ENCODE data around the gene SAYSD1. TPM values are rescaled to one million over a fixed set of nuclear protein-coding genes. Genes with fewer than 3 reads are reported as not detected.

SAYSD1 gene
- total RNA-seq, 2 experiments from 2014 or later = 13.4 to 14.2 TPM

GRCh38 chr6:39065561-39065960, 49.4 kb downstream of the SAYSD1 start:
- POLR2A ChIA-PET = no interaction called here
- peaks cover 19% of the 10 kb centered on the region for H3K27me3 Mint-ChIP-seq
- ATAC-seq (ENCODE audit: low read depth) = no peak
- H3K4me1 Mint-ChIP-seq = no peaks in the 10 kb centered on the region
- H3K27ac Mint-ChIP-seq = no peak overlapping the region
- H3K4me3 Mint-ChIP-seq = no peak overlapping the region
- H3K36me3 Mint-ChIP-seq = no peaks in the 10 kb centered on the region
- H3K9me3 Mint-ChIP-seq = no peaks in the 10 kb centered on the region
- no peak for DNase-seq

- peaks cover 15% of the 10 kb centered on the region for H3K27me3 Mint-ChIP-seq
- H3K4me3 Mint-ChIP-seq = no peak overlapping the region
- no peaks in the 10 kb centered on the region for H3K4me1 Mint-ChIP-seq
- no peak overlapping the region for H3K27ac Mint-ChIP-seq
- no peaks in the 10 kb centered on the region for H3K9me3 Mint-ChIP-seq
- no peaks in the 10 kb centered on the region for H3K36me3 Mint-ChIP-seq
- POLR2A ChIA-PET = no interaction called here
- DNase-seq (no peak), ATAC-seq (ENCODE audit: low read depth) (no peak)
These were observed 51.5 kb downstream of the SAYSD1 start for GRCh38 chr6:39063526-39063925.

GRCh38 chr6:39062014-39062740, 52.8 kb downstream of the SAYSD1 start:
- Mint-ChIP-seq H3K4me3 (no peak overlapping the region), H3K27ac (no peak overlapping the region), H3K27me3 (peaks cover 6% of the 10 kb centered on the region), H3K9me3 (no peaks in the 10 kb centered on the region), H3K36me3 (no peaks in the 10 kb centered on the region), H3K4me1 (no peaks in the 10 kb centered on the region)
- POLR2A ChIA-PET = no interaction called here
- no peak for DNase-seq
- ATAC-seq (ENCODE audit: low read depth) = no peak

DNA sequence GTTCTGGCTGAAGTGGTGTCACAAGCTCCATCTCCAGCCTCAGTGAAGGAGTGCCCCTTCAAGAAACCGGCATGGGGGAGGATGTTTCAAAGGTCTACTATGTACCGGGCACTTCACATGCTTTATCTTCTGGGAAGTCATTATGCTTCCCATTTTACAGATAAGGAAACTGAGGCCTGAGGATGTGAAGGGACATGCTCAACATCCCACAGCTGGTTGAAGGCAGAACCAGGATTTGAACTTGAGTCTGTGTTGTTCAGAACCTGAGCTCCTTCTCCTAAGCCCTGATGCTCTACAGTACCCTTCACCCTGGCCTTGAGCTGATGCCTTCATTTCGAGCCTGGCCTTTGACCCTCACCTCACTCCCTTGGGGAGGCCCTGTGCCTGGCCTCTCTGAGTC, 53.4 kb downstream of the SAYSD1 start:
- Mint-ChIP-seq H3K4me3 (no peak overlapping the region), H3K4me1 (no peaks in the 10 kb centered on the region), H3K9me3 (no peaks in the 10 kb centered on the region), H3K27me3 (peaks cover 6% of the 10 kb centered on the region), H3K27ac (no peak overlapping the region), H3K36me3 (no peaks in the 10 kb centered on the region)
- POLR2A ChIA-PET = no interaction called here
- DNase-seq (no peak), ATAC-seq (ENCODE audit: low read depth) (no peak)

DNA sequence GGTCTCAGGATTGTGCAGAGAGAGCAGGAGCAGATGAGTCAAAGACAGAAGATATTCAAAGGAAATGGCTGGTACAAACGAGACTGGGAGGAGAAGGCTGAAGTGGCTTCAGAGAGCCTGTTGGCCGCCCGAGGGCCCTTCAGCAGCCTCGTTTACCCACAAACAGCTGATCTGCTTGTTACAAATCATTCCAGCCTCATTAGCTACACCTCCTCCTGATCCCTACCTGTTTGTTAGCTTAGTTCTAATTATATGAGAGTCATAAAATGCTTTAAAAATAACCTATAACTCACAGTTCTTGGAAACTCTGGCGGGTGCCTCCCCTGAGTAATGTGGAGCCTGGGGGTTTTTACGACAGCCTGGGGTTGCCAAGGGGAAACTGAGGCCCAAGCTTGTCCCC, 53.8 kb downstream of the SAYSD1 start:
- Mint-ChIP-seq H3K36me3 (no peaks in the 10 kb centered on the region), H3K9me3 (no peaks in the 10 kb centered on the region), H3K27ac (no peak overlapping the region), H3K4me1 (no peaks in the 10 kb centered on the region), H3K27me3 (peaks cover 6% of the 10 kb centered on the region), H3K4me3 (no peak overlapping the region)
- no peak for ATAC-seq (ENCODE audit: low read depth)
- DNase-seq = no peak
- POLR2A ChIA-PET = no interaction called here

DNA sequence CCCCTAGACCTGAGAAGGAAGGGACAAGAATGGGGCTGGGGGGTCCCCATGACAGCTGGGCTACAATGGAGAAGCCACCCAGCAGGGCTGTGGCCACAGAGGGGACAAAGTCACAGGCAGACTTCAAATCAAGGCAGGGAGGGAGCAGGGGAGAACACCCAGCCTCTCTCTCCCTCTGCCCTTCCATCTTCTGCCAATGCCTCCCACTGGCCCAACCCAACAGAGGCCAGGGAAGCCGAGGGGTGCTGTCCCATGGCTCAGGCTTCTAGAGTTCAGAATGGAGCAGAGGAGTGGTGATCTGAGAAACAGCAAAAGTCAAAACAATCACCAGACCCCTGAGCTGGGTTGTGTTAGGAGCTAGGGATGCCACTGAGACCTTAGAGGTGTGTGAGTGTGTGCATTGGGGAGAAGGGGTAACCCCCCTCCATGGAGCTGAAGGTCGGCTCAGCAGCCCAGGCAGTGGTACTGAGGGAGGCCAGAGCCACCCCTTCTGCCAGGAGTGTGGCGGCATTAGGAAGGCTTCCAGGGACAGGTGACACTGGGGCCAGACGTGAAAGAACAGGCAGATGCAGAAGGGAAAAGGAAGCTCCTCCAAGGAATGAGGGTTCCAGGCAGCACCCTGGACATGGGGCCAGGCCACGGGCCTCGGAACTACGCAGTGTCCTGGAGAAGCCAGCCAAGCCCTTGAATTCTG, 54.4 kb downstream of the SAYSD1 start:
- H3K27me3 Mint-ChIP-seq = peaks cover 6% of the 10 kb centered on the region
- no peaks in the 10 kb centered on the region for H3K4me1 Mint-ChIP-seq
- H3K36me3 Mint-ChIP-seq = no peaks in the 10 kb centered on the region
- H3K4me3 Mint-ChIP-seq = no peak overlapping the region
- DNase-seq (no peak), ATAC-seq (ENCODE audit: low read depth) (no peak)
- POLR2A ChIA-PET = no interaction called here
- no peaks in the 10 kb centered on the region for H3K9me3 Mint-ChIP-seq
- H3K27ac Mint-ChIP-seq = no peak overlapping the region

GRCh38 chr6:39059496-39060310, 55.3 kb downstream of the SAYSD1 start:
- no peak overlapping the region for H3K27ac Mint-ChIP-seq
- H3K27me3 Mint-ChIP-seq = peaks cover 6% of the 10 kb centered on the region
- no peaks in the 10 kb centered on the region for H3K9me3 Mint-ChIP-seq
- no peaks in the 10 kb centered on the region for H3K4me1 Mint-ChIP-seq
- no peak for ATAC-seq (ENCODE audit: low read depth)
- POLR2A ChIA-PET = no interaction called here
- H3K36me3 Mint-ChIP-seq = no peaks in the 10 kb centered on the region
- DNase-seq = no peak
- no peak overlapping the region for H3K4me3 Mint-ChIP-seq

GRCh38 chr6:39058471-39059147, 56.4 kb downstream of the SAYSD1 start:
- ATAC-seq (ENCODE audit: low read depth) (no peak), DNase-seq (no peak)
- POLR2A ChIA-PET = no interaction called here
- Mint-ChIP-seq H3K27ac (no peak overlapping the region), H3K36me3 (no peaks in the 10 kb centered on the region), H3K9me3 (no peaks in the 10 kb centered on the region), H3K4me1 (no peaks in the 10 kb centered on the region), H3K27me3 (peaks cover 13% of the 10 kb centered on the region), H3K4me3 (no peak overlapping the region)

DNA sequence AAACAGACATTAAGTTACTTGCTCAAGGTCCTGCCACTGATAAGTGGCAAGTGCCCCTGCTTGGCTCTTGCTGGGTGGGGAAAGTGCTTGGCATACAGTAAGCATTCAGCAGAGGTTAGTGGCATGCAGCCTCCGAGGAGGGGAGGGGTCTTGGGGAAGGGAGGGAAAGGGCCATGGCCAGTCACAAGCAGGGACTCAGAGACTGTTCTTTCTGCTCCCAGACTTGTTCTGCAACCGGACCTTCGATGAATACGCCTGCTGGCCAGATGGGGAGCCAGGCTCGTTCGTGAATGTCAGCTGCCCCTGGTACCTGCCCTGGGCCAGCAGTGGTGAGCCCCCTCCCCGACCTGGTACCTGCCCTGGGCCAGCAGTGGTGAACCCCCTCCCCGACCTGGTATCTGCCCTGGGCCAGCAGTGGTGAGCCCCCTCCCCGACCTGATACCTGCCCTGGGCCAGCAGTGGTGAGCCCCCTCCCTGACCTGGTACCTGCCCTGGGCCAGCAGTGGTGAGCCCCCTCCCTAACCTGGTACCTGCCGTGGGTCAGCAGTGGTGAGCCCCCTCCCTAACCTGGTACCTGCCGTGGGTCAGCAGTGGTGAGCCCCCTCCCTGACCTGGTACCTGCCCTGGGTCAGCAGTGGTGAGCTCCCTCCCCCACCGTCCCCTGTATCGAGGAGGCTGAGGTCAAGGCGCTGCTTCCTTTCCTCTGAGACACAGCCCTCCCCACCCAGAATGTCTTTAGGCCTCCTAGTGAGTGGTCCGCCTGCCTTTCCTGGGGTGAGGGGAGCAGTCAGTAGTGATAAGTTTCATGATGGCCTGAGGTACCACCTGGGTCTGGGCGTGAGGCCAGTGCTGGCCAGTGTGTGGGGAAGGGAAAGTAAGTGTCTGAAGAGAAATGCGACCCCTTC, 57.5 kb downstream of the SAYSD1 start:
- DNase-seq (no peak), ATAC-seq (ENCODE audit: low read depth) (no peak)
- Mint-ChIP-seq H3K4me1 (no peaks in the 10 kb centered on the region), H3K4me3 (no peak overlapping the region), H3K36me3 (no peaks in the 10 kb centered on the region), H3K27ac (no peak overlapping the region), H3K27me3 (peaks cover 14% of the 10 kb centered on the region), H3K9me3 (no peaks in the 10 kb centered on the region)
- POLR2A ChIA-PET = no interaction called here

DNA sequence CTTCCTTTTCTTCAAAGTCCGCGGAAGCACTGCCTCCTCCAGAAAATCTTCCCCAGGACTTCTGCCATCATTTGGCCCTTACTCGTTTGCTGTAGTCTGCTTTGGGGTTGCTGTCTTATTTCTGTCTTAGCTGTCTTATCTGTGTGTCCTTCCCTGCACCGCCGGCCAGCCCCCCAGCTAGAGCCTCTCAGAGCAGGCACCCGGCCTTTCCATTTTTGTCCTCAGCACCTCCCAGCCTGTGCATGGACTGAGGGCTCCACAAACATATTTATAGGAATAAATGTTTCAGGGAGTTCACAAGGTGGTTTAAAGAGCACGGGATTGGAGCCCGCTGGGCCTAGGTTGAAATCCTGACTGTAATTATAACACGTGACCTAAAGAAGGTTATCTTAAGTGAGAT, 58.3 kb downstream of the SAYSD1 start:
- no peaks in the 10 kb centered on the region for H3K9me3 Mint-ChIP-seq
- DNase-seq (peak; percentile 10), ATAC-seq (ENCODE audit: low read depth) (no peak)
- POLR2A ChIA-PET = no interaction called here
- H3K4me1 Mint-ChIP-seq = peaks cover 4% of the 10 kb centered on the region
- H3K36me3 Mint-ChIP-seq = no peaks in the 10 kb centered on the region
- H3K27me3 Mint-ChIP-seq = peaks cover 18% of the 10 kb centered on the region
- no peak overlapping the region for H3K4me3 Mint-ChIP-seq
- no peak overlapping the region for H3K27ac Mint-ChIP-seq

GRCh38 chr6:39056191-39056590, 58.8 kb downstream of the SAYSD1 start:
- Mint-ChIP-seq H3K9me3 (no peaks in the 10 kb centered on the region), H3K27ac (no peak overlapping the region), H3K4me1 (peaks cover 8% of the 10 kb centered on the region), H3K36me3 (no peaks in the 10 kb centered on the region), H3K4me3 (no peak overlapping the region), H3K27me3 (peaks cover 17% of the 10 kb centered on the region)
- POLR2A ChIA-PET = no interaction called here
- DNase-seq (peak; percentile 15), ATAC-seq (ENCODE audit: low read depth) (no peak)

DNA sequence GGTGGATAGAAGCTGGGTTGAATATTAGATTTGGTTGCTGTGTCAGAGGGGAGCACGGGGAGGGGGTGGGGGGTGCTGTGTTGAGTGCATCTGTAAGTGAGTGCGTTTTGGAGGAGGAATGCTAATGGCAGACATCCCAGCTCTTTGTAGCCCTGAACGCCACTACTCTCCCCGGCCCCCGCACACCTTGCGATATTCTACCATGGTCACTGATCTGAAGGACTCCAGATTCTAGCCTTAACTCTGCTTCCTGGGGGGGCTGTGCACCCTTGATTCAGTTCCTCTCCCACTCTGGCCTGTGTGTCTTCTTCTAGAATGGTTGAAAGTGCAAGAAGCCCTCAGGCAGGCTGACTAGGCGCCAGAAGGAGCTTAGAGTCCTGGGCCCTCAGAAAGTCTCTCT, 59.3 kb downstream of the SAYSD1 start:
- ATAC-seq (ENCODE audit: low read depth) (no peak), DNase-seq (peak; percentile 14)
- Mint-ChIP-seq H3K4me3 (no peak overlapping the region), H3K27me3 (peaks cover 17% of the 10 kb centered on the region), H3K4me1 (peaks cover 11% of the 10 kb centered on the region), H3K27ac (no peak overlapping the region), H3K36me3 (no peaks in the 10 kb centered on the region), H3K9me3 (no peaks in the 10 kb centered on the region)
- POLR2A ChIA-PET = no interaction called here
